Ishikawa (cell line): Measurements from ENCODE around the gene PHOX2A.

Source experiments
- CEBPB ChIP-seq: IDR thresholded peaks from 2 replicates; pipeline ENCODE4 v1.6.1; 2012
- CREB1 ChIP-seq: IDR thresholded peaks from 2 replicates; pipeline ENCODE4 v1.6.1; 2012; ENCODE audit warnings: low read depth
- EGR1 ChIP-seq: IDR thresholded peaks from 2 replicates; pipeline ENCODE4 v1.6.1; 2012
- EP300 ChIP-seq: IDR thresholded peaks from 2 replicates; pipeline ENCODE4 v1.6.1; 2012; ENCODE audit warnings: borderline replicate concordance
- FOXM1 ChIP-seq: IDR thresholded peaks from 2 replicates; pipeline ENCODE4 v1.6.1; 2012; ENCODE audit warnings: low read depth, borderline replicate concordance
- MAX ChIP-seq: IDR thresholded peaks from 2 replicates; pipeline ENCODE4 v1.6.1; 2012
- RAD21 ChIP-seq: IDR thresholded peaks from 2 replicates; pipeline ENCODE4 v1.6.1; 2012; ENCODE audit warnings: low read depth
- TAF1 ChIP-seq: IDR thresholded peaks from 2 replicates; pipeline ENCODE4 v1.6.1; 2012; ENCODE audit warnings: low read depth, mild to moderate bottlenecking
- YY1 ChIP-seq: IDR thresholded peaks from 2 replicates; pipeline ENCODE4 v1.6.1; 2012; ENCODE audit warnings: low read depth
- ZBTB7A ChIP-seq: IDR thresholded peaks from 2 replicates; pipeline ENCODE4 v1.6.1; 2012; ENCODE audit warnings: low read depth

- TF ChIP-seq MAX (no peak), EP300 (no peak), CEBPB (no peak), RAD21 (no peak), EGR1 (no peak), ZBTB7A (no peak), YY1 (no peak), CREB1 (no peak), FOXM1 (no peak), TAF1 (no peak)
Observed at GRCh38 chr11:72233773-72234513, 10.0 kb downstream of the PHOX2A start.
